GM19023 (cell line): ENCODE data around the gene SLC47A2.
A peak's percentile ranks its signal among the peaks of the same experiment; 100 is the strongest.
"Not testable (repeated sequence)": the region's sequence is repeated elsewhere in the genome, so short reads cannot be mapped to it uniquely, and the experiment has no call there.

Source experiments
- ATAC-seq: cut with Tn5 transposase; IDR thresholded peaks from one replicate; pipeline ENCODE4 v1.9.1; 2021; ENCODE audit warnings: mild to moderate bottlenecking, moderate library complexity; ENCODE audit not compliant: unreplicated experiment

SLC47A2 gene

DNA sequence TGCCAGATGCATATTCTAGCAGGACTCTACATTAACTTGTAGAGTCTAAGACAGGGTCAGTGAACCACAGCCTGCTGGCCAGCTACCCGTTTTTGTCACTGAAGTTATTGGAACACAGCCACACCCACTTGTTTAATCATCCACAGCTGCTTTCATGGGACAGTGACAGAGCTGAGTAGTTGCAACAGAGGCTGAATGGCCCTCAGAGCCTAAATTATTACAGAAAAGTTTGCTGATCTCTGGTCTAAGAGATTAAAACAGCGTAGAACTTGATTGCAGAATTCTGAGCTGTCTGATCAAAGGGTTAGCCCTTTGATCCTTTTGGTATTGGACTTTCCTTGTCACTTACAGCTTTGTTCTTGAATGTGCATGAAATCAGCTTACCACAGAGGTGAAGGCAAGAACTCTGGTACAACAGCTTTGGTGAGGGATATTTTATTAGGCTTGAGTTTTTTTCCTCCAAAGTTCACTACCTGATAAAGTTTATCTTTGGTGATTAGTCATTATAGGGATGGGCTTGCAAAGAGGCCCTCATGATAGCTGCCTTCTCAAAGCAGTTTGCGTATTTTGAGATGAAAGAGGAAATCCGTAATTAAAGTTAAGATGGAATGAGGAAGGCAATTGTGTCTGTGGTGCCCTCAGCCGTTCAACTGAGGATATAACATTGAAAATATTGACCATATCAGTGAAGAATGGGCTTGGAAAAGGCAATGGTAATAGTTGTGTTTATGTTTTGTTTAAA, 44.2 kb downstream of the SLC47A2 start:
- ATAC-seq: no peak

- no peak for ATAC-seq
Observed at GRCh38 chr17:19671433-19671832, 45.0 kb downstream of the SLC47A2 start.

GRCh38 chr17:19670908-19671307, 45.5 kb downstream of the SLC47A2 start:
- no peak for ATAC-seq

DNA sequence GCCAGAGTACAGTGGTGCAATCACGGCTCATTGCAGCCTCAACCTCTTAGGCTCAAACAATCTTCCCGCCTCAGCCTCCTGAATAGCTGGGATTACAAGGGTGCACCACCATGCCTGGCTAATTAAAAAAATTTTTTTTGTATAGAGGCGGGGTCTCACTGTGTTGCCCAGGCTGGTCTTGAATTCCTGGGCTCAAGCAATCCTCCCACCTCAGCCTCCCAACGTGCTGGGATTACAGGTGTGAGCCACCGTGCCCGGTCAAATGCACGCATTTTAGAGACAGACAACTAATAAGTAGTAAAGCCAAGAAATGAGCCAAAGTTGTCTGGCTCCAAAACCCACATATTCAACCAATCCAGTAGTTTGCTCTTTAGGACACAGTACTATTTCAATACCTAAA, 46.7 kb downstream of the SLC47A2 start:
- ATAC-seq: not testable (repeated sequence)

GRCh38 chr17:19664821-19665181, 51.6 kb downstream of the SLC47A2 start:
- ATAC-seq: no peak

DNA sequence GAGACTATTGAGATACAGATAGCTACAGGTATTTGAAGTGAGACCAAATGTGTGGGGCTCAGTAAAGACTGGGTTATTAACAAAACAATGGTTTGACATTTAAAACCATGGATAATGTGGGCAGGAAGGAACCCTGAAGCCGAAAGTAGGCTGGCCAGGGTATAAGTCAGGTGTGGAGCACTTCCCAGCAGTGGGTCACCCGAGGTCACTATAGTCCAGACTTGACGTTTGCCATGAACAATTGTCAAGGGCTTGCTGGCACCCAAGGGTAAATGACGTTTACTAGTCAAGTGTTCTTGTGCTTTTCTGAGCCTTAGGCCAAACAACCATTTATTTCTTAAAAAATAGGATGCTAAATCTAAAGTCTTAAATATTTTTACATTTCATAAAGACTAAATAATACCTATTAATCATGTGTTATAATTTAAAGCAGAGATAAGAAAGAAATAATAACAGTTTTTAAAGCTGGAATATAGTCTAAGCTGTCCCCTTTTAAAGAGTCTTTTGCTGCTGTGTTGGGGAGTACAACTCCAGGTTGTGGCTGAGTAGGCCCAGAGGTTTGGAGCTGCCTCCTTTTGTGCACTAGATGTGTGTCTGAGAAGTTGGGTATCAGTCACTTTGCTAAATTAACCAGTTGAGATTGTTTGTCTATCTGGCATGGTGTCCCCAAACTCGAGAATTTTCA, 52.1 kb downstream of the SLC47A2 start:
- ATAC-seq: no peak

- ATAC-seq: no peak
Observed at GRCh38 chr17:19663097-19663496, 53.3 kb downstream of the SLC47A2 start.

- no peak for ATAC-seq
Observed at GRCh38 chr17:19661121-19661520, 55.3 kb downstream of the SLC47A2 start.

DNA sequence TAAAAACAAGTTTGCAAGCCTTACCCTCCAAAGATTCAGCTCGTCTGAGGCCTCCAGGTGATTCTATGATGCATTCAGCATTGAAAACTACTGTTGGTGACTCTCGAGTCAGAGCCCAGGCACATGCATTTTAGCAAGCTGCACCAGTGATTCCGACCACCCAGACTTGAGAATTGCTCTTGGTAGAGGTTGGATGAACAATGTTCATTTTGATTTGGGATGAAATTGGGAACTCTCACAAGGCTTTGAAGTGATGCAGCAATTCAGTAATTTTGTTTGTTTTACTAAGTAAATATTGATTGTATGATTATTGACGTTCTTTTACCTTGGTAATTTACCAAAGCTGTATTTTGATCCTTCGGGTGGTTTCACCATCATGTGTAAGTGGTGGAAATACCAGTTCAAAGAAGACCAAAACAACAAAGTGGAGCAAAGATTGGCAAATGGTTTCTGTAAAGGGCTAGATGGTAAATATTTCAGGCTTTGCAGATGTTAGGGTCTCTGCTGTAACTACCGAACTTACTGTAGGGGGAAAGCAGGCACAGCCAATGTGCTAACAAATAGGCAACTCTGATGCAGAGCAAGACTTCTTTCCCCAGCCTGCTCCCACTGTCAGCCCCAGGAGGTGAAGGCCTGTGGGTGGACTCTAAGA, 56.0 kb downstream of the SLC47A2 start:
- no peak for ATAC-seq

DNA sequence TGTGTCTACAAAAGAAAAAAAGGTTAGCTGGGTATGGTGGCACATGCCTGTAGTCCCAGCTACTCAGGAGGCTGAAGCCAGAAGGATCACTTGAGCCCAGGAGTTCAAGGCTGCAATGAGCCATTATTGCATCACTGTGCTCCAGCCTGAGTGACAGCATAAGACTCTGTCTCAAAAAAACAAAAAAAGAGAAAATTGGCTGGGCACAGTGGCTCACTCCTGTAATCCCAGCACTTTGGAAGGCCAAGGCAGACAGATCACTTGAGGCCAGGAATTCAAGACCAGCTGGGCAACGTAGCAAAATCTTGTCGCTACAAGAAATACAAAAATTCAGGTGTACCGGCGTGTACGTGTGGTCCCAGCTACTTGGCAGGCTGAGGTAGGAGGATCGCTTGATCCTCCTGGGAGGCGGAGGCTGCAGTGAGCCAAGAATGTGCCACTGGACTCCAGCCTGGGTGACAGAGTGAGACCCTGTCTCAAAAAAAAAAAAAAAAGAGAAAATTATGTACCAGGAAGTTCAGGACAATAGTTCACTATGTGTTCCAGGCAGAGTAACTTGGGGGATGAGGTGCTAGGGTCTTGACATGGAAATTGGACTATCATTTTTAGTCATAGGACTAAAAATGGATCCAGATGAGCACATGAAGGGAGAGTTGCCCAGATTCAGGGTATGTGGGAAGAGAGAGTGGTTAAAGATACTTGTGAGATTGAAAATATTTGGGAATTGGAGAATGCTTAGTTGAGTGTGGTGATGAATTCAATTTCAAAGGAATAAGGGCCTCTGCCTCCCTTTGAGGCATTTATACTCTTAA, 56.8 kb downstream of the SLC47A2 start:
- ATAC-seq: no peak

DNA sequence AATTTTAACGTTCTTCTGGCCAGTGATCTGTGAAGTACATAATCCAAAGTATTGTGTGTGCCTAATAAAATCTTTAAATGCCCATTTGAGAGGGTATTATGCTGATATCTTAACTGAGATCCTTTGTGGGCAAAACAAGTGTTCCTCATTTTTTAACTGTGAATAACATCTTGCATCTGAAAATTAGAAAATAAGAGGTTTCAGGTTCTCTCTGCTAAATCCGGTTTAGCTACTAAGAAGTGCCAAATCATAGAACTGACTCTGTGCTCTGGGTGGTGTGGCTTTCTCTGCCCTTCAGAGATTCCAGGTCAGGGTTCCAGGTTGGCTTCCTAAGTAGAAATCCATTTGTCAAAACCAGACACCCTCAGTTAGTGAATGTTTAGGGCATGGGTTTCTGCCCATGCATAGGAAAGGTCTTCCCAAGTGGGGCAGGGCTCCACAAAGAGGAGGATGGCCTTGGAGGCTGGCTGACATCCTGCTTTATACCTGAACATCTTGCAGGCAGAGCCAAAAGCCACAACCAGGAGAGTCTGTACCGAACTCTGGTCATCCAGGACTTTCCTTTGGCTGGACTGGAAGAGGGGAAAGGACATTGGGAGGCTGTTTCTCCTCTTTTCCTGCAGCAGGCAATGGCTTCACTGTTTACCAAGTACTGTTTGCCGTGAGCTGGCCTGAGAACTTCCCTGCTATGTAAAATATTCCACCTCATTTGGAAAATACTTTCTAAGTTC, 59.4 kb downstream of the SLC47A2 start:
- ATAC-seq: no peak

- ATAC-seq: no peak
Observed at GRCh38 chr17:19656336-19656735, 60.0 kb downstream of the SLC47A2 start.

GRCh38 chr17:19654896-19655295, 61.5 kb downstream of the SLC47A2 start:
- no peak for ATAC-seq

GRCh38 chr17:19654342-19654886, 62.0 kb downstream of the SLC47A2 start:
- ATAC-seq: no peak

DNA sequence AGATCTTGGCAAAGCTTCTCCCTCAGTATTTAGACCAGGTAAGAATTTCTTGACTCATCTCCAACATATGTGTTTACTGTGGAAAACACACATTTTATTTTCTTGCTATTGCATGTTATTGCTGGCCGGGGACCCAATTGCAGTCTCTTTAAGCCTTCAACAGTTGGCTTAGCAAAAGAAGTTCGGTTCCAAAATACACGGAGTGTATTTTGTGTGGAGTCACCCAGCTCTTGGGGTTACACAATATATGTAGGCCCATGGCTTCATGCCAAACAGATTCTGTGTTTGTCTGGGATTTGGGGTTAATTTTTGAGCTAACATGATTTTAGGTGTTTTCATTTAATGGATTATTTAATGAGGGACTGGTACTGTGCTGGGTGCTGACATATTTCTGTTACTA, 63.8 kb downstream of the SLC47A2 start:
- no peak for ATAC-seq

DNA sequence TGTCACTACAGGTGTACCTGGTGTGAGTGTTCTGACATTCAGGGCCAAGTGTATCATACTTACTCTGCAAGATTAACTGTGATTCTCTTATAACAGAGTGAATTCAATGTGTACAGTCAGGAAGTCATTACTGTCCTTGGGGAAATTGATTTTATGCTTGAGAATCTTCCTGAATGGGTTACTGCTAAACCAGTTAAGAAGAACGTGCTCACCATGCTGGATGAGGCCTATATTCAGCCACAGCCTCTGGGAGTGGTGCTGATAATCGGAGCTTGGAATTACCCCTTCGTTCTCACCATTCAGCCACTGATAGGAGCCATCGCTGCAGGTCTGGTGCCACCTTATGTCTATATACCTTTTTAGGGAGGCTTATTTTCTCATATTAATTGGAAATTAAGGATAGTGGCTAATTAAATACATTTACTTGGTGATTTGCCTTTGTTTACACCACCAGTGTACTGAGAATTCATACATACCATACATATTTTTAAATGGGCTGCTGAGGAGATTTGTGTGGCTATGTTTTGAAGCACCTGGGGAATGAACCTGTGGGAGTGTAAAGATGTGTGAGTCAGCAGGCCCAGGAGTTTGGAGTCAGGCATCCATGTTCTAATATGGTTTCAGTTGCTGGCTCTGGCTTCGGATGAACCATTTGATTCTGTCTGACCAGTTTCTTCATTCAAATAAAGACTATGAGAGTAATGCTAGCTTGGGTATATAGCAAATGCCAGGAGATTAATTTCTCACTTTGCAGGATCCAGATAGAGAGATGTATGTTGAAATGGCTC, 64.7 kb downstream of the SLC47A2 start:
- ATAC-seq: no peak

GRCh38 chr17:19650826-19651225, 65.6 kb downstream of the SLC47A2 start:
- no peak for ATAC-seq

GRCh38 chr17:19649274-19649541, 67.2 kb downstream of the SLC47A2 start:
- ATAC-seq: no peak

DNA sequence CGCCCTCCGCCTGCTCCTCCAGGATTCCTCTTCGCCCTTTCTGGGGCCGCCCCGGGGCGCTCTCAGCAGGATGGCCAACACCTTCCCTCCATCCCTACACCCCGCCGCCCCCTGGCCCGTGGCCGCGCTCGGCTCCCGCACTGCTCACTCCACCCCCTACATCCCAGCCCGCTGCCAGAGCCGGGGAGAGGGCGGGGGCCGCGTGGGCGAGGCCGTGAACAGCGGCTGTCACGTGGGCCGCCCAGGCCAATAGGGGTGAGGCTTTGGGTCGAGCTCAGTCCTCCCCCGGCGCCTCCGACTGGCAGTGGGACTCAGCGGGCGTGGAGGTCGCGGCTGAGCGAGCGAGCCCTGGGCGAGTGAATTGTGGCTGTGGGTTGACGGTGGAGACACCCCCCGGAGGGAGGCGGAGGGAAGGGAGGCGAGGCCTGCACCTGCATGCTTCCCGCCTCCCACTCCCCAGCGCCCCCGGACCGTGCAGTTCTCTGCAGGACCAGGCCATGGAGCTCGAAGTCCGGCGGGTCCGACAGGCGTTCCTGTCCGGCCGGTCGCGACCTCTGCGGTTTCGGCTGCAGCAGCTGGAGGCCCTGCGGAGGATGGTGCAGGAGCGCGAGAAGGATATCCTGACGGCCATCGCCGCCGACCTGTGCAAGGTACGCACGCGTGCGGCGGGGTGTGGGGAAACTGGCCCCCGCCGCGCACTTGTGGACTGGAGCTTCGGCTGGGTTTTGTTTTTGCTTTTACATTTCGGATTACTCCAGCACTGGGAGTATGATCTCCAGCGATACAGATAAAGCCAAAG, 67.7 kb downstream of the SLC47A2 start, which contains the start of gene ALDH3A2:
TSS of gene ALDH3A2 (plus strand) at position 277 of the 799 bp plus-strand sequence. CDS start at position 498, 221 bp downstream.
- ATAC-seq: peak; percentile 96
